Activated T-cell treated with anti-CD3 and anti-CD28 coated beads, Interleukin-2, amount 50 U/mL, for 4 hours (primary cell): ENCODE results near the gene ADCY2. TPM values are rescaled to one million over a fixed set of nuclear protein-coding genes. Genes with fewer than 3 reads are reported as not detected.
"Not testable (repeated sequence)": the region's sequence is repeated elsewhere in the genome, so short reads cannot be mapped to it uniquely, and the experiment has no call there.

Experiments used
- ATAC-seq, 2 donors: fragments of 200-7000 bp; cut with Tn5 transposase; one replicate each; pipeline ENCODE4 v1.10.0; 2021
- DNase-seq: peaks from one replicate; pipeline ENCODE4 v3.0.0-alpha.2; 2020
- H3K27me3 Mint-ChIP-seq: one replicate; pipeline ENCODE4 v1.8.0; 2021; ENCODE audit warnings: low read depth, mixed read lengths
- H3K36me3 Mint-ChIP-seq: one replicate; pipeline ENCODE4 v1.8.0; 2022; ENCODE audit warnings: mixed read lengths; ENCODE audit not compliant: insufficient read depth
- H3K4me1 Mint-ChIP-seq: one replicate; pipeline ENCODE4 v1.8.0; 2021; ENCODE audit warnings: low read depth, mixed read lengths
- H3K4me3 Mint-ChIP-seq: one replicate; pipeline ENCODE4 v1.8.0; 2021; ENCODE audit warnings: mild to moderate bottlenecking, moderate library complexity, mixed read lengths
- H3K9me3 Mint-ChIP-seq: one replicate; pipeline ENCODE4 v1.8.0; 2021; ENCODE audit warnings: mixed read lengths
- total RNA-seq, 3 donors: library from RNA; stranded (reverse); gene quantifications; one replicate each; pipeline ENCODE4 v1.2.1, GENCODE V29; 2021

Gene ADCY2
- total RNA-seq, 3 donors from 2014 or later = 0.08 to 0.26 (median 0.11) TPM

- DNase-seq = no peak
- H3K9me3 Mint-ChIP-seq = no peaks in the 10 kb centered on the region
- no peak for ATAC-seq
- H3K4me1 Mint-ChIP-seq = no peaks in the 10 kb centered on the region
- no peaks in the 10 kb centered on the region for H3K36me3 Mint-ChIP-seq
- H3K4me3 Mint-ChIP-seq = no peak overlapping the region
- H3K27me3 Mint-ChIP-seq = no peaks in the 10 kb centered on the region
Measured at GRCh38 chr5:7415123-7415522, 19.2 kb downstream of the ADCY2 start.

GRCh38 chr5:7415587-7416535 lies 19.9 kb downstream of the ADCY2 start:
- H3K36me3 Mint-ChIP-seq = no peaks in the 10 kb centered on the region
- DNase-seq = no peak
- H3K4me3 Mint-ChIP-seq = no peak overlapping the region
- no peaks in the 10 kb centered on the region for H3K9me3 Mint-ChIP-seq
- H3K27me3 Mint-ChIP-seq = no peaks in the 10 kb centered on the region
- ATAC-seq = no peak
- H3K4me1 Mint-ChIP-seq = no peaks in the 10 kb centered on the region

GRCh38 chr5:7418276-7418675 lies 22.3 kb downstream of the ADCY2 start:
- ATAC-seq (no peak), DNase-seq (no peak)
- Mint-ChIP-seq H3K4me1 (no peaks in the 10 kb centered on the region), H3K4me3 (no peak overlapping the region), H3K36me3 (no peaks in the 10 kb centered on the region), H3K9me3 (no peaks in the 10 kb centered on the region), H3K27me3 (peaks cover 2% of the 10 kb centered on the region)

- DNase-seq = no peak
- H3K36me3 Mint-ChIP-seq = no peaks in the 10 kb centered on the region
- H3K4me3 Mint-ChIP-seq = no peak overlapping the region
- H3K9me3 Mint-ChIP-seq = no peaks in the 10 kb centered on the region
- no peak for ATAC-seq
- no peaks in the 10 kb centered on the region for H3K4me1 Mint-ChIP-seq
- H3K27me3 Mint-ChIP-seq = peaks cover 2% of the 10 kb centered on the region
Measured at GRCh38 chr5:7419367-7419766, 23.4 kb downstream of the ADCY2 start.

GRCh38 chr5:7419846-7420245 lies 23.9 kb downstream of the ADCY2 start:
- H3K27me3 Mint-ChIP-seq = peaks cover 2% of the 10 kb centered on the region
- ATAC-seq = no peak
- H3K36me3 Mint-ChIP-seq = no peaks in the 10 kb centered on the region
- H3K9me3 Mint-ChIP-seq = no peaks in the 10 kb centered on the region
- H3K4me3 Mint-ChIP-seq = no peak overlapping the region
- no peak for DNase-seq
- no peaks in the 10 kb centered on the region for H3K4me1 Mint-ChIP-seq

- no peak for DNase-seq
- Mint-ChIP-seq H3K4me1 (no peaks in the 10 kb centered on the region), H3K27me3 (peaks cover 2% of the 10 kb centered on the region), H3K4me3 (no peak overlapping the region), H3K36me3 (no peaks in the 10 kb centered on the region), H3K9me3 (no peaks in the 10 kb centered on the region)
- no peak for ATAC-seq
Measured at GRCh38 chr5:7420510-7421280, 24.8 kb downstream of the ADCY2 start.

GRCh38 chr5:7422316-7423106 lies 26.6 kb downstream of the ADCY2 start:
- no peak for DNase-seq
- Mint-ChIP-seq H3K9me3 (no peaks in the 10 kb centered on the region), H3K4me1 (no peaks in the 10 kb centered on the region), H3K27me3 (peaks cover 2% of the 10 kb centered on the region), H3K36me3 (no peaks in the 10 kb centered on the region), H3K4me3 (no peak overlapping the region)
- no peak for ATAC-seq

- not testable (repeated sequence) for H3K4me1 Mint-ChIP-seq, H3K36me3 Mint-ChIP-seq, H3K9me3 Mint-ChIP-seq, DNase-seq, H3K27me3 Mint-ChIP-seq, H3K4me3 Mint-ChIP-seq, ATAC-seq
Measured at GRCh38 chr5:7423231-7423630, 27.3 kb downstream of the ADCY2 start.

GRCh38 chr5:7425830-7426229 lies 29.9 kb downstream of the ADCY2 start:
- peaks cover 2% of the 10 kb centered on the region for H3K27me3 Mint-ChIP-seq
- H3K4me3 Mint-ChIP-seq = no peak overlapping the region
- no peaks in the 10 kb centered on the region for H3K36me3 Mint-ChIP-seq
- DNase-seq (no peak), ATAC-seq (no peak)
- H3K9me3 Mint-ChIP-seq = no peaks in the 10 kb centered on the region
- no peaks in the 10 kb centered on the region for H3K4me1 Mint-ChIP-seq

- DNase-seq (no peak), ATAC-seq (no peak)
- no peaks in the 10 kb centered on the region for H3K36me3 Mint-ChIP-seq
- H3K4me1 Mint-ChIP-seq = no peaks in the 10 kb centered on the region
- H3K4me3 Mint-ChIP-seq = no peak overlapping the region
- no peaks in the 10 kb centered on the region for H3K9me3 Mint-ChIP-seq
- H3K27me3 Mint-ChIP-seq = peaks cover 1% of the 10 kb centered on the region
Measured at GRCh38 chr5:7426284-7426683, 30.3 kb downstream of the ADCY2 start.

GRCh38 chr5:7434914-7435313 lies 39.0 kb downstream of the ADCY2 start:
- ATAC-seq (no peak), DNase-seq (no peak)
- Mint-ChIP-seq H3K9me3 (peaks cover 8% of the 10 kb centered on the region), H3K27me3 (no peaks in the 10 kb centered on the region), H3K36me3 (no peaks in the 10 kb centered on the region), H3K4me1 (no peaks in the 10 kb centered on the region), H3K4me3 (no peak overlapping the region)

- DNase-seq = no peak
- Mint-ChIP-seq H3K27me3 (no peaks in the 10 kb centered on the region), H3K4me3 (no peak overlapping the region), H3K36me3 (no peaks in the 10 kb centered on the region), H3K9me3 (peaks cover 8% of the 10 kb centered on the region), H3K4me1 (no peaks in the 10 kb centered on the region)
- ATAC-seq = no peak
Measured at GRCh38 chr5:7435503-7435902, 39.6 kb downstream of the ADCY2 start.

- no peak for ATAC-seq
- Mint-ChIP-seq H3K9me3 (peaks cover 8% of the 10 kb centered on the region), H3K36me3 (no peaks in the 10 kb centered on the region), H3K27me3 (no peaks in the 10 kb centered on the region), H3K4me3 (no peak overlapping the region), H3K4me1 (no peaks in the 10 kb centered on the region)
- no peak for DNase-seq
Measured at GRCh38 chr5:7436521-7436920, 40.6 kb downstream of the ADCY2 start.

- H3K27me3 Mint-ChIP-seq = no peaks in the 10 kb centered on the region
- H3K4me1 Mint-ChIP-seq = no peaks in the 10 kb centered on the region
- H3K4me3 Mint-ChIP-seq = no peak overlapping the region
- ATAC-seq = no peak
- H3K36me3 Mint-ChIP-seq = no peaks in the 10 kb centered on the region
- DNase-seq = no peak
- H3K9me3 Mint-ChIP-seq = peaks cover 8% of the 10 kb centered on the region
Measured at GRCh38 chr5:7437836-7438235, 41.9 kb downstream of the ADCY2 start.
